Esophagus squamous epithelium (tissue), 4 donors: Measurements from ENCODE around the gene NFAT5.

Experiments used
- POLR2A ChIP-seq, 4 donors: fragments of 450-650 bp; IDR thresholded peaks; one replicate each; pipeline ENCODE4 v1.6.1; 2017; ENCODE audit warnings: antibody characterized with exemption in 4 of 4, mild to moderate bottlenecking in 4 of 4, moderate library complexity in 3 of 4
- TF ChIP-seq, protein P1 (sequence below), 6 experiments: fragments of 450-650 bp in 4 of 6; fragments of 200-600 bp in 2 of 6; sonication (generic) in 2 of 6; IDR thresholded peaks; one replicate each; pipeline ENCODE4 v1.5.1; 2016 to 2019; ENCODE audit warnings: antibody characterized with exemption in 6 of 6, mild to moderate bottlenecking in 4 of 6, moderate library complexity in 4 of 6

DNA sequence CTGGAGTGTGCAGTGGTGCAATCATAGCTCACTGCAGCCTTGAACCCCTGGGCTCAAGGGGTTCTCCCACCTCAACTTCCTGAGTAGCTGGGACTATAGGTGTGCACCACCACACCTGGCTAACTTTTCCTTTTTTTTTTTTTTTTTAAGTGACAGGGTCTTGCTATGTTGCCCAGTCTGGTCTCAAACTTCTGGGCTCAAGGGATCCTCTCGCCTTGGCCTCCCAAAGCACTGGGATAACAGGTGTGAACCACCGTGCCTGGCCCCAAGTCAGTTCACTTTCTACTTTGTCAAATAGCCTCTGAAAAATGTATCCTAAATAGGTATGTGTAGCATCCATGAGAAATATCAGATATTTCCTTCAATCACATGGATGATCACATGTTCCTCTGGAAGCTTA lies 9.9 kb upstream of the NFAT5 start:
- TF ChIP-seq, protein P1, sequence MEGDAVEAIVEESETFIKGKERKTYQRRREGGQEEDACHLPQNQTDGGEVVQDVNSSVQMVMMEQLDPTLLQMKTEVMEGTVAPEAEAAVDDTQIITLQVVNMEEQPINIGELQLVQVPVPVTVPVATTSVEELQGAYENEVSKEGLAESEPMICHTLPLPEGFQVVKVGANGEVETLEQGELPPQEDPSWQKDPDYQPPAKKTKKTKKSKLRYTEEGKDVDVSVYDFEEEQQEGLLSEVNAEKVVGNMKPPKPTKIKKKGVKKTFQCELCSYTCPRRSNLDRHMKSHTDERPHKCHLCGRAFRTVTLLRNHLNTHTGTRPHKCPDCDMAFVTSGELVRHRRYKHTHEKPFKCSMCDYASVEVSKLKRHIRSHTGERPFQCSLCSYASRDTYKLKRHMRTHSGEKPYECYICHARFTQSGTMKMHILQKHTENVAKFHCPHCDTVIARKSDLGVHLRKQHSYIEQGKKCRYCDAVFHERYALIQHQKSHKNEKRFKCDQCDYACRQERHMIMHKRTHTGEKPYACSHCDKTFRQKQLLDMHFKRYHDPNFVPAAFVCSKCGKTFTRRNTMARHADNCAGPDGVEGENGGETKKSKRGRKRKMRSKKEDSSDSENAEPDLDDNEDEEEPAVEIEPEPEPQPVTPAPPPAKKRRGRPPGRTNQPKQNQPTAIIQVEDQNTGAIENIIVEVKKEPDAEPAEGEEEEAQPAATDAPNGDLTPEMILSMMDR (IDR thresholded peaks at IDR 0.05): no peak
- no peak for TF ChIP-seq POLR2A (IDR thresholded peaks at IDR 0.05)
